A673 (cell line): ENCODE results near the gene PCSK6. TPM values are rescaled to one million over a fixed set of nuclear protein-coding genes. Genes with fewer than 3 reads are reported as not detected.

ENCODE experiments used
- BruUV-seq: library from RNA; stranded (reverse); fragments of 400-500 nt; replicated peaks from 2 replicates; lab custom pipeline; 2021; lab: Mats Ljungman, UMichigan
- CTCF ChIA-PET: fragments of 300-600 bp; sonication (Branson Sonifier 250); formaldehyde crosslinking; loops from one replicate; lab custom pipeline; 2022; ENCODE audit warnings: antibody characterized with exemption; lab: Charles Lee
- POLR2A ChIA-PET: fragments of 300-600 bp; sonication (Branson Sonifier 250); formaldehyde crosslinking; loops from one replicate; lab custom pipeline; 2022; ENCODE audit warnings: antibody characterized with exemption; ENCODE audit not compliant: low non-redundant PET; lab: Charles Lee
- DNase-seq: peaks from one replicate; pipeline ENCODE4 v3.0.0-alpha.2; 2015; ENCODE audit warnings: low spot score
- H3K27ac ChIP-seq: fragments of 200-600 bp; sonication (generic); 2 replicates; pipeline ENCODE4 v1.5.1; 2016; ENCODE audit warnings: mixed run types, low read depth, mild to moderate bottlenecking, mixed read lengths, antibody characterized with exemption, low read length; ENCODE audit not compliant: poor library complexity, severe bottlenecking
- H3K27me3 ChIP-seq: fragments of 200-600 bp; sonication (generic); replicated peaks from 2 replicates; pipeline ENCODE4 v1.6.1; 2017; ENCODE audit warnings: mixed run types, low read depth, mild to moderate bottlenecking, mixed read lengths, antibody characterized with exemption, low read length; ENCODE audit not compliant: insufficient read depth, poor library complexity
- H3K36me3 ChIP-seq: fragments of 200-600 bp; sonication (generic); 2 replicates; pipeline ENCODE4 v1.6.1; 2016; ENCODE audit warnings: mixed run types, mild to moderate bottlenecking, mixed read lengths, antibody characterized with exemption, low read length; ENCODE audit not compliant: insufficient read depth, poor library complexity, severe bottlenecking
- H3K4me1 ChIP-seq: fragments of 200-600 bp; sonication (generic); 2 replicates; pipeline ENCODE4 v1.6.1; 2017; ENCODE audit warnings: mixed run types, mild to moderate bottlenecking, mixed read lengths, antibody characterized with exemption, low read length; ENCODE audit not compliant: insufficient read depth, poor library complexity, severe bottlenecking
- H3K4me3 ChIP-seq: fragments of 200-600 bp; sonication (generic); 2 replicates; pipeline ENCODE4 v1.5.1; 2016; ENCODE audit warnings: low read depth, mixed run types, mild to moderate bottlenecking, mixed read lengths, low read length; ENCODE audit not compliant: poor library complexity, severe bottlenecking
- H3K9me3 ChIP-seq: fragments of 200-600 bp; sonication (generic); 2 replicates; pipeline ENCODE4 v1.6.1; 2016; ENCODE audit warnings: mixed run types, low read depth, mild to moderate bottlenecking, mixed read lengths, antibody characterized with exemption, low read length; ENCODE audit not compliant: poor library complexity, severe bottlenecking
- EZH2 ChIP-seq: fragments of 200-600 bp; sonication (generic); IDR thresholded peaks from 2 replicates; pipeline ENCODE4 v1.6.1; 2017; ENCODE audit warnings: borderline replicate concordance, low read depth, mild to moderate bottlenecking, mixed read lengths, antibody characterized with exemption, low read length; ENCODE audit not compliant: poor library complexity, severe bottlenecking
- intact Hi-C: fragments of 100-400 bp; cut with micrococcal nuclease; formaldehyde crosslinking; loops from one replicate; pipeline ENCODE4 v1.10.0; 2022; ENCODE audit not compliant: unreplicated experiment
- total RNA-seq: library from RNA; stranded (reverse); gene quantifications from 2 replicates; pipeline ENCODE4 v1.2.3, GENCODE V29; 2021
- TF ChIP-seq, protein P1 (sequence below): fragments of 300-800, 200-600 bp; sonication (generic); conservative IDR thresholded peaks from 2 replicates; pipeline ENCODE4 v1.5.1; 2017; ENCODE audit warnings: low read depth, mild to moderate bottlenecking, antibody characterized with exemption, low read length, moderate library complexity, mixed read lengths

The PCSK6 gene
- total RNA-seq, 1 experiment from 2014 or later = 2.6 TPM

DNA sequence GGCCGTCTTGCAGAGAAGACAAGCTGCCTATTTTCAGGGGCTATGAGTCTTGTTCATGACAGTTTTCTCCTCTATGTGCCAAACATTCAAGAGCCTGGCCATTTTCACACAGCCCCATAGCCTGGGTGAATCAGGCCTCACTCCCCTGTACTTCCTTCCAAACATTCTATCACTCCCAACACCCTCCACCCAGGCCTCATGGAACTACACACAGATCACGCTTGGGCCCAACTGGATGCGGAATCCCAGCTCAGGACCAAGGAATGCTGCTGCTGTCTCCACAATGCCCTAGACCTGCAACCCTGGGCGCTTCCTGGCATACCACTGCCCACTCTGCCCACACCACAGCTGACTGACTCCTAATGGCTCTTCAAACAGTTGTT, 39.4 kb upstream of the PCSK6 start:
- ChIA-PET CTCF (no interaction called here), POLR2A (no interaction called here)
- Histone ChIP-seq H3K36me3 (no peaks in the 10 kb centered on the region), H3K27ac (no peak overlapping the region), H3K4me3 (no peak overlapping the region), H3K9me3 (no peaks in the 10 kb centered on the region), H3K4me1 (peaks cover 6% of the 10 kb centered on the region), H3K27me3 (no peaks in the 10 kb centered on the region)
- DNase-seq = no peak
- no peak for TF ChIP-seq EZH2
- TF ChIP-seq, protein P1, sequence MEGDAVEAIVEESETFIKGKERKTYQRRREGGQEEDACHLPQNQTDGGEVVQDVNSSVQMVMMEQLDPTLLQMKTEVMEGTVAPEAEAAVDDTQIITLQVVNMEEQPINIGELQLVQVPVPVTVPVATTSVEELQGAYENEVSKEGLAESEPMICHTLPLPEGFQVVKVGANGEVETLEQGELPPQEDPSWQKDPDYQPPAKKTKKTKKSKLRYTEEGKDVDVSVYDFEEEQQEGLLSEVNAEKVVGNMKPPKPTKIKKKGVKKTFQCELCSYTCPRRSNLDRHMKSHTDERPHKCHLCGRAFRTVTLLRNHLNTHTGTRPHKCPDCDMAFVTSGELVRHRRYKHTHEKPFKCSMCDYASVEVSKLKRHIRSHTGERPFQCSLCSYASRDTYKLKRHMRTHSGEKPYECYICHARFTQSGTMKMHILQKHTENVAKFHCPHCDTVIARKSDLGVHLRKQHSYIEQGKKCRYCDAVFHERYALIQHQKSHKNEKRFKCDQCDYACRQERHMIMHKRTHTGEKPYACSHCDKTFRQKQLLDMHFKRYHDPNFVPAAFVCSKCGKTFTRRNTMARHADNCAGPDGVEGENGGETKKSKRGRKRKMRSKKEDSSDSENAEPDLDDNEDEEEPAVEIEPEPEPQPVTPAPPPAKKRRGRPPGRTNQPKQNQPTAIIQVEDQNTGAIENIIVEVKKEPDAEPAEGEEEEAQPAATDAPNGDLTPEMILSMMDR = no peak
- intact Hi-C loops = no loop called here
- BruUV-seq = no TSS peak

DNA sequence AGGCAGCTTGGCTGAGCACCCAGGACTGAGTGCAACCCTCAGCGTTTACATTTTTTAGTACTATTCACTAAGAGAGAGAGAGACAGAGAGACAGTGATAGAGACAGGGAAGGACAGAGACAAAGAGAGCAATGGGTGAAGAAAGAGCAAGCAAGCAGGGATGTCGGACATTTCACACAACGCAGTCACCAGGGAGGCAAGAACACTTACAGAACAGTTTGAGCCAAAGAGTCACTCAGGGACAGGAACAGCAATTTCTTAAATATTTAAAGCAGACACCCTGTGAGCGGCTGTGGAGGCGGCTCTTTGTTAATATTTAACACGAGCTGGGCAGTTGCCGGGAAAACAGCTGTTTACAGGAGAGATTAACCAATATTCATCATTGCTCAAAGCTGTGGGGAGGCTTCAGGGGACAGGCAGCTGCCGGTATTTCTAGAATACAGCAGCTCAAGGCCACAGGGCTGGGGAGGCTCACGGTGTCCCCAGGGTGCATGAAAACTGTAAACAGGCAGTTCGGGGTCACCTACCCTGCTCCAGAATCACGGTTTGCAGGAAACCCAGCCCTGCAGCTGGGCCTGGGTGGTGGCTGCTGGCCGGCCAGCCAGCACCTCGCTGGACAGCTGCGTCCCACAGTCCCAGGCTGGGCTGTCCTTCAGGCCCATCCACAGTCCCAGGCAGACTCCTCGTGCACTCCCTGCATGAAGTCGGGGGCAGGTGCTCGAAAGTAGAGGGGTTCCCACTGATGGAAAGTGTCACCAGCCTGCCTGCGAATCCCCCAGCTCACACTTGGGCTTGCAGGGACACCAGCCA, 38.8 kb upstream of the PCSK6 start:
- H3K4me3 ChIP-seq = no peak overlapping the region
- ChIA-PET CTCF (no interaction called here), POLR2A (no interaction called here)
- peaks cover 6% of the 10 kb centered on the region for H3K4me1 ChIP-seq
- no peaks in the 10 kb centered on the region for H3K36me3 ChIP-seq
- DNase-seq = no peak
- TF ChIP-seq EZH2 = no peak
- TF ChIP-seq, protein P1 = no peak
- no peaks in the 10 kb centered on the region for H3K27me3 ChIP-seq
- H3K27ac ChIP-seq = no peak overlapping the region
- BruUV-seq = no TSS peak
- intact Hi-C loops = no loop called here
- H3K9me3 ChIP-seq = no peaks in the 10 kb centered on the region

DNA sequence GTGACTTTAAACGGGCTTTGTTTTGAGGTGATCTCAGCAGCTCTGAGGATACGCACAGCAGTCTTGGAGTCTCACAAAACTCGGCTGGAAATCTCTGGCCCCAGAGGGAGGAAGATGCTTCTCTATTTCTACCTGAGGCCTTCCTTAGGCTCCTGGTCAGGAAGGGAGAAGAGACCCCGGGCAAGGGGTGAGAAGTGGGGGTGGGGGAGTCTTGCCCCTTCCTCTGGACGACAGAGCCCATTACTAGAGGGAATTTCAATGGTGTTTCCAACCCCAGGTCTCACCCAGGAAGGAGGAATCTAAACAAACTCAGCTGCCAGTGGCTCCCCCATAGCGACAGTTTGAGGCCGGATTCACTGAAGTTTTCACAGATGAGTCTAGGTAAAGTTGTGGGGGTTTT, 37.4 kb upstream of the PCSK6 start:
- DNase-seq = no peak
- intact Hi-C loops = no loop called here
- BruUV-seq = no TSS peak
- POLR2A ChIA-PET = no interaction called here
- Histone ChIP-seq H3K9me3 (no peaks in the 10 kb centered on the region), H3K4me3 (no peak overlapping the region), H3K27ac (no peak overlapping the region), H3K27me3 (no peaks in the 10 kb centered on the region), H3K36me3 (no peaks in the 10 kb centered on the region), H3K4me1 (peaks cover 6% of the 10 kb centered on the region)
- CTCF ChIA-PET = no interaction called here
- TF ChIP-seq, protein P1 = no peak
- TF ChIP-seq EZH2 = no peak
